ENCODE data around the gene TELO2.

TELO2 gene

GRCh38 chr16:1554826-1555445, 61.8 kb downstream of the TELO2 start:
- no peak for TF ChIP-seq CTCF (IDR thresholded peaks at IDR 0.05; ENCODE audit: low read length, missing control alignments)

GRCh38 chr16:1556254-1556653, 63.1 kb downstream of the TELO2 start:
- no peak for DNase-seq (ENCODE audit: low read depth)
- no peak overlapping the region for H3K4me3 ChIP-seq (replicated peaks; ENCODE audit: low read depth, low read length)
- no peak for TF ChIP-seq CTCF (IDR thresholded peaks at IDR 0.05; ENCODE audit: low read length, missing control alignments)

More at GRCh38 chr16:1554826-1555445, 61.8 kb downstream of the TELO2 start:
- no peak overlapping the region for H3K4me3 ChIP-seq (replicated peaks; ENCODE audit: low read depth, low read length)
- no peak for DNase-seq (ENCODE audit: low read depth)

- H3K4me3 ChIP-seq (replicated peaks; ENCODE audit: low read depth, low read length), result no peak overlapping the region
- no peak for TF ChIP-seq CTCF (IDR thresholded peaks at IDR 0.05; ENCODE audit: low read length, missing control alignments)
- no peak for DNase-seq (ENCODE audit: low read depth)
Measured at GRCh38 chr16:1557074-1557473, 63.9 kb downstream of the TELO2 start.

- H3K4me3 ChIP-seq (replicated peaks; ENCODE audit: low read depth, low read length), result no peak overlapping the region
- no peak for DNase-seq (ENCODE audit: low read depth)
- TF ChIP-seq CTCF (IDR thresholded peaks at IDR 0.05; ENCODE audit: low read length, missing control alignments), result no peak
Measured at GRCh38 chr16:1557576-1557975, 64.4 kb downstream of the TELO2 start.

GRCh38 chr16:1559446-1559975, 66.4 kb downstream of the TELO2 start:
- DNase-seq (ENCODE audit: low read depth), result no peak
- no peak for TF ChIP-seq CTCF (IDR thresholded peaks at IDR 0.05; ENCODE audit: low read length, missing control alignments)
- H3K4me3 ChIP-seq (replicated peaks; ENCODE audit: low read depth, low read length), result no peak overlapping the region

All from fibroblast of pulmonary artery (primary cell).